GM12801 (cell line): Measurements from ENCODE around the gene KIRREL2.

Experiments used
- TF ChIP-seq, protein P1 (sequence below): IDR thresholded peaks from one replicate; pipeline ENCODE4 v1.5.1; 2011; ENCODE audit warnings: control low read depth; ENCODE audit not compliant: insufficient read length; ENCODE audit errors: extremely low read depth

KIRREL2 gene

DNA sequence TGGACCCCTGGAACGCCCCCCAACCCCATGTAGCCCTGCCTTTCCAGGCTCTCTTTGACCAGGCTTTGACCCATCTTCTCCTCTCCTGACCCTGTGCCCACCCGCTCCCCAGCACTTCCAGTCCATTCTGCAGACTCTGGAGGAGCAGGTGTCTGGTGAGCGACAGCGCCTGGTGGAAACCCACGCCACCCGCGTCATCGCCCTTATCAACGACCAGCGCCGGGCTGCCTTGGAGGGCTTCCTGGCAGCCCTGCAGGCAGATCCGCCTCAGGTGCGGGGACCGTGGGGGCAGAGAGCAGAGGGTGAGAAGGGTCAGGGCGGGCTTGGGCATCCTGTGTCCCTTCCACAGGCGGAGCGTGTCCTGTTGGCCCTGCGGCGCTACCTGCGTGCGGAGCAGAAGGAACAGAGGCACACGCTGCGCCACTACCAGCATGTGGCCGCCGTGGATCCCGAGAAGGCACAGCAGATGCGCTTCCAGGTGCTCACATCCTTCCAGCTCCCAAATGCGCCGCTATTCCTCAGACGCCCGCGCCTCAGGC, 17.8 kb downstream of the KIRREL2 start:
- TF ChIP-seq, protein P1, sequence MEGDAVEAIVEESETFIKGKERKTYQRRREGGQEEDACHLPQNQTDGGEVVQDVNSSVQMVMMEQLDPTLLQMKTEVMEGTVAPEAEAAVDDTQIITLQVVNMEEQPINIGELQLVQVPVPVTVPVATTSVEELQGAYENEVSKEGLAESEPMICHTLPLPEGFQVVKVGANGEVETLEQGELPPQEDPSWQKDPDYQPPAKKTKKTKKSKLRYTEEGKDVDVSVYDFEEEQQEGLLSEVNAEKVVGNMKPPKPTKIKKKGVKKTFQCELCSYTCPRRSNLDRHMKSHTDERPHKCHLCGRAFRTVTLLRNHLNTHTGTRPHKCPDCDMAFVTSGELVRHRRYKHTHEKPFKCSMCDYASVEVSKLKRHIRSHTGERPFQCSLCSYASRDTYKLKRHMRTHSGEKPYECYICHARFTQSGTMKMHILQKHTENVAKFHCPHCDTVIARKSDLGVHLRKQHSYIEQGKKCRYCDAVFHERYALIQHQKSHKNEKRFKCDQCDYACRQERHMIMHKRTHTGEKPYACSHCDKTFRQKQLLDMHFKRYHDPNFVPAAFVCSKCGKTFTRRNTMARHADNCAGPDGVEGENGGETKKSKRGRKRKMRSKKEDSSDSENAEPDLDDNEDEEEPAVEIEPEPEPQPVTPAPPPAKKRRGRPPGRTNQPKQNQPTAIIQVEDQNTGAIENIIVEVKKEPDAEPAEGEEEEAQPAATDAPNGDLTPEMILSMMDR = no peak

- TF ChIP-seq, protein P1 = no peak
Observed at GRCh38 chr19:35879068-35879467, 22.4 kb downstream of the KIRREL2 start.

DNA sequence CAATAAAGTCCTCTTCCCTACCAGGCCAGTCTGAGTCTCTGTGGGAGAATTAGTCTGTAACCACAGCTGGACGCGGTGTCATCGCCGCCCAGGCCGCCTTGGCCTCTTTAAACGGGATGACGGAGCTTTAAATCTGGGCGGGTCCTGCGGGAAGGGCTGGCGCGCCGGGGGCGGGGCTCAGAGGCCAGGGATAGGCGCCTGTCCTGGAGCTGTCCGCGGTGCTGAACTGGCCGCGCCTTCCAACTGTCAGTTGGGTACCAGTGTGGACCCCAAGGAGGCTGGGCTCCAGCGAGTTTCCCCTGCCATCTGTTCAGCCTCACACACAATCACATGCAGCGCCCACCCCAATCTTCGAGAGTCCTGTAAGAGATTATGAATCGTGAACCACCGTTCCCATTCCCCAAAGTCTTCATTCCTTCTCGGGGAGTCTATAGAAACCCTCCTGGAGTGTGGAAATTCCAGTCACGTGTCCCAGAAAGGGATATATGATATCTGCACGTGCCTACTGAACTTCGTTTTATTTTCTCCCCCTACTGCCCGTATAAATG, 23.1 kb downstream of the KIRREL2 start:
- TF ChIP-seq, protein P1 = no peak

DNA sequence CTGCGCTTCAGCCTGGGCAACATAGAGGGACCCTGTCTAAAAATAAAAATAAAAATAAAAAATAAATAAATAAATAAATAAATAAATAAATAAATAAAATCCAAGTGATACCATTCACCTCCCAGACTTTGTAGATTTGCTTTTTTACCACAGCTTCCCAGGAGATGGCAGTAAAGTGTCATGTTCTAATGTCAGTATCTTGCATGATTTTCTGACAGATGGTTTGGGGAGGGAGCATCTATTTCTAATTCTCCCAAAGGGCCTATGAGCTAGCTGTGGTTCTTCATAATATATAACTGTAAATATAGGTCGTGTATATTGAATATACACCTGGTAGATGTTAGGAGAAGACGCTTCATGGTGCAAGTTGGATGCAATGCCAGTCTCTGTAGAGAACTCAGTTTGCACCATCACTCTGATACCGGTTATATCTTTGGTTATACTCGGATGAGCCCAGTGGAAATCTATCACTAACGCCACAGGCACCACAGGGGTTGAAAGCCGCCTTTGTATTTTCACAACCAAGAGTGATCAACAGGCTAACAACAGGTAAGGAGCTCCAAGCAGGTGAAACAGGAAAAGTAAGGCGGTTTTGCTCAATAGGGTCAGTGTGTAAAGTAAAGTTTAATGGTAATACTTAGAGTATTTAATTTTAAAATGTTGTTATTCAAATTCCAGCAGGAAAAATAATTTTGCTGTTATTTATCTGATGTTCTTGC, 25.6 kb downstream of the KIRREL2 start:
- TF ChIP-seq, protein P1 = no peak

GRCh38 chr19:35883882-35884281, 27.2 kb downstream of the KIRREL2 start:
- TF ChIP-seq, protein P1 = no peak

GRCh38 chr19:35885225-35885738, 28.6 kb downstream of the KIRREL2 start:
- TF ChIP-seq, protein P1 = no peak

GRCh38 chr19:35885904-35886303, 29.2 kb downstream of the KIRREL2 start:
- TF ChIP-seq, protein P1 = no peak
